GM20431 (cell line): ENCODE results near the gene KCNQ5.

Source experiments
- in situ Hi-C: fragments of 300-500 bp; cut with MseI, MboI; formaldehyde crosslinking; loops from one replicate; pipeline ENCODE4 v1.15.0; 2020; ENCODE audit warnings: low sequenced_read_pairs; ENCODE audit not compliant: unreplicated experiment

The KCNQ5 gene

GRCh38 chr6:73074175-73074574 lies 452.3 kb downstream of the KCNQ5 start:
- in situ Hi-C loops: no loop called here

- in situ Hi-C loops: no loop called here
These were observed 454.5 kb downstream of the KCNQ5 start for GRCh38 chr6:73076211-73076954.

- in situ Hi-C loops: no loop called here
These were observed 456.5 kb downstream of the KCNQ5 start for GRCh38 chr6:73078333-73078862.

DNA sequence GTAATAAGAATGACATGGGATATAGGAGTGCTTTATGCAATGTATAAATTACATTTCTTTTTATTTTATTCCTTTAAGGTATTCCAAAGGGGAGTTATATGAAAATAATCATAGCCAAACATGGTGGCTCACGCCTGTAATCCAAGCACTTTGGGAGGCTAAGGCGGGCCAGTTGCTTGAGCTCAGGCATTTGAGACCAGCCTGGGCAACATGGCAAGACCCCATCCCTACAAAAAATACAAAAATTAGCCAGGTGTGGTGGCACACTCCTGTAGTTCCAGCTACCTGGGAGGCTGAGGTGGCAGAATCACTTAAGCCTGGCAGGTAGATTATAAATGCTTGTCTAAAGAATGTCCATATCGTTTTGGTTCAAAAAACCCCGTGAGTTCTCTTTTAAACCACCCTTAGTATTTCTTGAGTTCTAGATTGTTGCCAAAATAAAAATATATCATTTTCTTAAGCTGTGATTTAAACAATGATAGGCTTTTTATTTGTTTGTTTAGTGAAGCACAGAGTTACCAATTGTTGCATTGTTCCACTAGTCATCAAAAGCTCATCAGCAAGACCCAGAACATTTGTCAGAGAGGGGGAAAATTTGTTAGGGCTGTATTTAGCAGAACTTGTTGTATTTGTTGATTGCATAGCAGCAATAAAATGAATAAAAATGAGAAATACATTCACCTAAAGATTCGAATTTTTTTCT lies 457.2 kb downstream of the KCNQ5 start:
- in situ Hi-C loops: no loop called here

- in situ Hi-C loops: no loop called here
These were observed 457.7 kb downstream of the KCNQ5 start for GRCh38 chr6:73079611-73079955.

- in situ Hi-C loops: no loop called here
These were observed 458.1 kb downstream of the KCNQ5 start for GRCh38 chr6:73079978-73080377.

DNA sequence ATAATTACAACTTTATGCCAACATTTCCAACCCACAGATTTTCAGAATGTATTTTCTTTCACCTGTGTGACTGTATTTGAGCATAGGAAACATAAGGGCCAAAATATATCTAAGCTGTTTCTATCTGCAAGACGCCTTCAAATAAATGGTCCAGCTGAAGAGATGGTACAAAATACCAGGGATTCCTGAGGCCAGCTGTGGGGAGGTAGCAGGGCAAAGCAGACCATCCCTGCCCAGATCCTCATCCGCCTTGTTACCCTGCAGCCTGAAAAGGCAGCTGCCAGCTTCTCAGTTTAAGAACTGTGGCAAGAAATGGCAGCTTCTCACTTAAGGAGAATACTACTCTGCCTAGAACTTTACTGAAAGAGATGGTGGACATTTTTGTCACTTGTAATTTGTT lies 460.1 kb downstream of the KCNQ5 start:
- in situ Hi-C loops: no loop called here

DNA sequence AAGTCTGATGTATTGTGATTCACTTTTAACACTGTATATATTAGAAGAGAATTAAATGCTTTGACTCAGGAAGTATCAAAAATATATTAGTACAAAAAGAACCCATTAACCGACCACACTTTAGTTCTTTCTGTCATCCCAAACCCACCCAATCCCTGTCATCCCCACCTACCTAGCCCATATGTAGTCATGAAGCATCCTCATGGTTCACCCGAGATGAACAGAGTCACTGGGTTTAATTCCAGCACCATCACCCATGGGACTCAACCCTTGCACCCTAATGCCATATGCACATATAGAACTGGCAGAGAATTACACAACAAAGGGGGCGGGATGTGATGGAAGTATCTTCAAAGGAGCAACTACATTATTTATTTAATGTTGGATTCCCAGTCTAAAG lies 462.0 kb downstream of the KCNQ5 start:
- in situ Hi-C loops: no loop called here

DNA sequence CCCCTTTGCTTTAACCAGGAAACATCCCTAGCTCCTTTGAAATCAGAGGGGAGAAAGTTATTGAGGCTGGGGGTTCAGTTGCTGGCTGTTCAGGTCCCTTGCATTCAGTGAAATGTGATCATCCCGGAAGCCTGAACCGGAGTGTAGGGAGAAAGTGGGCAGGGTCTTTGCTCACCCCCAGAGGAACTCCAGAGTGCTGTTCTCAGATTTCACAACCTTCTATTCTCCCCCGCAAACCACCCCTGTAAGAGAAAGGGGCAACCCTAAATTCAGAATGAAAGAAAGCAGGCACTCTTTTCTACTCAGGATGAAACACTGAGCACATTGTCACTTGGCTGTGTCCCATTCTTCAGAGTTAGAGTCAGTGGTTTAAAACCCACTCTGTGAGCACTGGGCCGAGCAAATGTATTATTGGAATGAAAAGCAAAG lies 463.6 kb downstream of the KCNQ5 start:
- in situ Hi-C loops: no loop called here

GRCh38 chr6:73086726-73087125 lies 464.9 kb downstream of the KCNQ5 start:
- in situ Hi-C loops: no loop called here

GRCh38 chr6:73088138-73088813 lies 466.4 kb downstream of the KCNQ5 start:
- in situ Hi-C loops: no loop called here

DNA sequence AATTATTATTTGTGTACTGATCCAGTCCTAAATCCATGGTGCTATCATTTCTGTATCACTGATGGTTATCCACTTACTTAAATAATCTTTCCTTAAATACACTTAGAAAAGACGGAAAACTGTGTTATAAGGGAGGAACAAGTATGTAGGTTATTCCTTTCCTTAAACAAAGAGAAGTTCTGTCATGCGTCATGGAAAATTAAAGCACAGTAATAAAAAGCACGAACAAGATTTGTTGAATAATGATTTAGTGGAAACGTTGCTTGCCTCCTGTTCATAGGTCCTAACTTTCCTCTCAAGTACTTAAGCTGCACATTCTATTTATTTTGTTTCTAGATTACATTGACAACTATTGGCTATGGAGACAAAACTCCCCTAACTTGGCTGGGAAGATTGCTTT lies 483.1 kb downstream of the KCNQ5 start:
- in situ Hi-C loops: no loop called here

DNA sequence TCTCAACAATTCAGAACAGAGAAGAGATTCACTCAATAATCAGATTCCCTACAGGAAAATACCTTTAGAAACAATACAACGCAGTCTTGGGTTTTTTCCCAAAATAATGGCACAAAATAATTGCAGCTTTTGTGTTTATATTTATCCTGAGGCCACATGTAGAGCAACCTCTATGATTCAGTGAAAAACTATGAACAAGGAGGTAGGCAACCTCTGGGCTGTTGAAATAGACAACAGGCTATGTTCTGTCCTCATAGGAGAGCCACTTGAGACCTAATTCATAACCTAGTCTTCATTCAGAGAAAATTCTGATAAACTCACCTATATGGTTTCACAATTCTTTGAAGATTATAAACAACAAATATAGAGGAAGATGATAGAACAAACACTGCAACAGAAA lies 485.2 kb downstream of the KCNQ5 start:
- in situ Hi-C loops: no loop called here

DNA sequence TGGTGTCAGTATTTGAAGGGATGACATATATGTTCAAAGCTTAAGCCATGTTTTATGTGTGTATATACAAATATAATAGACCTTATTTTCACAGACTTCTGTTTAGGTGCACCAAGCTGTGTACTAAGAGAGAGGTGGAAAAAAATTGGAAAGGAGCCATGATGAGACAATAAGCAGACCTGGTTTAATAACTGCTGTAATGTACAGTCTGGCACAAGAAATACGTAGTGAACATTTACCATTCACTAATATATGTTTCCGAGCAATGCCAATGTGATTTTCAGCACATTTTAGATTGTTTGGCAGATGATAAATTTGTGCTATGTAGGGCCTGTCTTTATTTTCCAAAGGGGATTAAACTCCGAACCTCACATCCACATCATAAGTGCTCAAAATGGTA lies 487.1 kb downstream of the KCNQ5 start:
- in situ Hi-C loops: no loop called here

DNA sequence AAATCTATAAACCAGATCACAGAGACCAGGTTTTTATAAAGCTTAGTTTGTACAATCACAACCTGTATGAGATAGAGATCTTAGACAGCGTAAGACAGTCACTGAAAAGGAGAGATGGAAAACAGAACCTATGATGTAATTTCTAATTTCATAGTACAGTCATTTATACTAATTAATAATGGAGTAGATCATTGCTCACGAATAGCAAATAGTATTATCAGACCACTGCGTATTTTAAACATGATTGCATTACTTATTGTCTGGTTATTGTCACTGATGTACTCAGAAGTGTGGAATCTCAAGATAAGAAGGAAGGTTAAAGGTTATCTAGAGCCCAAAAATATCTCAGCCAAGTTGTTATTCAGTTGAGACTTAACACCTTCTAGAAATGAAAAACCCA lies 487.8 kb downstream of the KCNQ5 start:
- in situ Hi-C loops: no loop called here

- in situ Hi-C loops: no loop called here
These were observed 494.5 kb downstream of the KCNQ5 start for GRCh38 chr6:73116330-73116729.

GRCh38 chr6:73121421-73121993 lies 499.6 kb downstream of the KCNQ5 start:
- in situ Hi-C loops: no loop called here

DNA sequence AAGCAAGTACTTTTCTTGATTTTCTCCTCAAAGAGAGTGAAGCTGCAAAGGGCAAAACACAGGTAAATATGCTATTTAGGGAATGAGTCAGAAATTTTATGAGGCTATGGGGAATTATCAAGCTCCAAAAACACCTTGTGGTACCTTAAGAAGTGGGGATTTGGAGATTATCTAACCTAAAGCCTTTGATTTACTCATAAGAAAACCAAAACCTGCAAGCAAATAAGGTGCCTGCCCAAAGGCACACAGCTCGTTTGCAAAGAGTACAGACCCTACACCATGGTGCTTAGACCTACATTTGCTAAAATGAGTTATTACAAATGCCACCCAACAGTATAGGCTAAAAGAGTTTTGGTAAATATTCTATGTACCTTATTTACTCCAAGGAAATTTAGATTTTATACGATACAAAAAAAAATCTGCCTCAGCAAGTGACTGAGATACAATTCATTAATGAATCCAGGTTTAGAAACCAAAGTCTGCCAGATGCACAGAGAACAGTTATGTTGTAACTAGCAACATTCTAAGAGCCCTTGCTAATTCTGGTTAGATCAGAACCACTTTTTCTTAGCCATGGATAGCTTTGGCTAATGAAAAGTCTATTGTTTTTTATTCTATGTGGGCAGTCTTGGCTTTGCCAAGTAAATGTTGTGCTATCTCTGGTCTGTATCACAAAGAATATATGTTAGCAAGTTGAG lies 501.9 kb downstream of the KCNQ5 start:
- in situ Hi-C loops: no loop called here

DNA sequence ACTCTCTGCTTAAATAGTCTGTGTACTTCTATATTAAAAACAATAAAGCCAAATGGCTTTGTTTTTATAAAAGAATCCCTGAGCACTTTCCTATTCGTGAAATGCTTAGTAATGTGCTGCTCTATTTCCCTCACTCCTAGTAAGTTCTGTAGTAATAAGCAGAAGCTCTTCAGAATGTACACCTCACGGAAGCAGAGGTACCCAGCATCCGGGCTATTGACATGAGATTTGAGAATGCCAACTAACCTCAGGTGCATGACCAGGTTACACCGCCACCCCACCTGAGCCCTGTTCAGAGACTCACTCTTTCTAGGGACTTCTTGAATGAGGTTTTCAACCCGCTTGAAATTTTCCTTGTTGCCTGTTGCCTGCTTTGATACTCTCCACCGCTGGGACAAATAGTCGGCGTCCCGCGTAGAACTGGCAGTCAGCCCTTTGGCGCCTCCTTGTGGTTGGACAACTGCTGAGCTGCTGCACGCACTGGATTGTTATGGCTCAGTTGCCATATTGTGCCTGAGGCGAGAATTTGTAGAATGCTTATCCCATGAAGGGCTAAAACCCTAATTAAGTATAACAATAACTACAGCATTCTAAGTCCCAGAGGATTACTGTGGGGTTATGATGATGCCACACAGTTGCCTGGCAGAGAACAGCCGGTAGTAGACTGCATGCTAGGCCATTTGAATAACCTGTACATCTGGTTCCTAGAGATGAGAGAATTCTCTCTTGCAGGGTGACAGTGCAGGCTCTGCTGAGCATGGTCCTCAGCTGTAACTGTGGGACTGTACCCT lies 508.0 kb downstream of the KCNQ5 start:
- in situ Hi-C loops: loop anchor here (25.0 kb wide), 1 partner anchor 518 kb away; the partner anchor contains the start of gene KCNQ5
